Osteoblast (primary cell): Measurements from ENCODE around the gene LGALS4. TPM values are rescaled to one million over a fixed set of nuclear protein-coding genes. Genes with fewer than 3 reads are reported as not detected.
"Not testable (repeated sequence)": the region's sequence is repeated elsewhere in the genome, so short reads cannot be mapped to it uniquely, and the experiment has no call there.

ENCODE experiments used
- DNase-seq: peaks from one replicate; pipeline ENCODE4 v3.0.0; 2011; ENCODE audit warnings: low spot score, mixed read lengths; ENCODE audit not compliant: insufficient read length; ENCODE audit errors: missing footprints
- H2AFZ ChIP-seq: 2 replicates; pipeline ENCODE4 v1.6.0; 2011; ENCODE audit warnings: mild to moderate bottlenecking, low read length
- H3K27ac ChIP-seq: 2 replicates; pipeline ENCODE4 v1.5.1; 2011; ENCODE audit warnings: mild to moderate bottlenecking, low read depth, low read length, moderate library complexity
- H3K27me3 ChIP-seq: 2 replicates; pipeline ENCODE4 v1.6.0; 2012; ENCODE audit warnings: mild to moderate bottlenecking, control low read depth, inconsistent platforms, low read length, moderate library complexity; ENCODE audit not compliant: insufficient read depth
- H3K36me3 ChIP-seq: 2 replicates; pipeline ENCODE4 v1.5.1; 2011; ENCODE audit warnings: mild to moderate bottlenecking, low read length, control low read depth, moderate library complexity; ENCODE audit not compliant: insufficient read depth
- H3K4me1 ChIP-seq: 2 replicates; pipeline ENCODE4 v1.5.1; 2011; ENCODE audit warnings: mild to moderate bottlenecking, low read length, control low read depth, moderate library complexity; ENCODE audit not compliant: insufficient read depth
- H3K4me2 ChIP-seq: 2 replicates; pipeline ENCODE4 v1.6.0; 2011; ENCODE audit warnings: mild to moderate bottlenecking, low read length; ENCODE audit not compliant: insufficient read depth
- H3K4me3 ChIP-seq: fragments of 200-600 bp; sonication (generic); 3 replicates; pipeline ENCODE4 v1.5.1; 2012; ENCODE audit warnings: mild to moderate bottlenecking, low read length, inconsistent platforms; ENCODE audit not compliant: insufficient read depth
- H3K79me2 ChIP-seq: 2 replicates; pipeline ENCODE4 v1.6.0; 2012; ENCODE audit warnings: mild to moderate bottlenecking, low read length, control low read depth, inconsistent platforms; ENCODE audit not compliant: insufficient read depth
- H3K9me3 ChIP-seq: 2 replicates; pipeline ENCODE4 v1.5.1; 2011; ENCODE audit warnings: low read depth, low read length, control low read depth
- H4K20me1 ChIP-seq: 2 replicates; pipeline ENCODE4 v1.6.0; 2012; ENCODE audit warnings: mild to moderate bottlenecking, low read length, control low read depth; ENCODE audit not compliant: insufficient read depth
- CTCF ChIP-seq: IDR thresholded peaks from 2 replicates; pipeline ENCODE4 v1.5.1; 2011; ENCODE audit warnings: mild to moderate bottlenecking, low read depth, low read length, moderate library complexity; ENCODE audit errors: extremely low read depth
- total RNA-seq: library from RNA; depleted of rRNA; stranded (reverse); fragments of >200 nt; gene quantifications from 2 replicates; pipeline ENCODE4 v1.2.3, GENCODE V29; 2012

Gene LGALS4
- total RNA-seq, 1 donor = not detected

GRCh38 chr19:38778733-38779132 is 34.0 kb downstream of the LGALS4 start:
- TF ChIP-seq CTCF = no peak
- Histone ChIP-seq H3K4me3 (no peak overlapping the region), H3K27ac (no peak overlapping the region), H3K36me3 (no peaks in the 10 kb centered on the region), H4K20me1 (no peaks in the 10 kb centered on the region), H2AFZ (no peak overlapping the region), H3K4me1 (no peaks in the 10 kb centered on the region), H3K9me3 (no peaks in the 10 kb centered on the region), H3K79me2 (no peaks in the 10 kb centered on the region), H3K4me2 (no peak overlapping the region), H3K27me3 (peaks cover 13% of the 10 kb centered on the region)
- DNase-seq = peak; percentile 76

- H4K20me1 ChIP-seq = no peaks in the 10 kb centered on the region
- peaks cover 5% of the 10 kb centered on the region for H3K27me3 ChIP-seq
- H3K4me3 ChIP-seq = no peak overlapping the region
- no peaks in the 10 kb centered on the region for H3K9me3 ChIP-seq
- no peaks in the 10 kb centered on the region for H3K79me2 ChIP-seq
- no peak for TF ChIP-seq CTCF
- peak; percentile 73 for DNase-seq
- H3K4me1 ChIP-seq = no peaks in the 10 kb centered on the region
- H3K27ac ChIP-seq = no peak overlapping the region
- H2AFZ ChIP-seq = no peak overlapping the region
- H3K36me3 ChIP-seq = no peaks in the 10 kb centered on the region
- H3K4me2 ChIP-seq = no peak overlapping the region
Observed at GRCh38 chr19:38774181-38774950, 38.4 kb downstream of the LGALS4 start.

GRCh38 chr19:38773469-38774177 is 39.1 kb downstream of the LGALS4 start, which contains the start of gene LGALS7:
LGALS7 (minus strand) TSS chr19:38773517; CDS start chr19:38773492, 25 bp downstream.
- no peaks in the 10 kb centered on the region for H3K9me3 ChIP-seq
- no peak for TF ChIP-seq CTCF
- H3K4me2 ChIP-seq = no peak within 1 kb of the TSS
- no peak within 1 kb of the TSS for H3K4me3 ChIP-seq
- no peaks in the 10 kb centered on the region for H4K20me1 ChIP-seq
- no peaks in the 10 kb centered on the region for H3K4me1 ChIP-seq
- H3K27ac ChIP-seq = no peak within 1 kb of the TSS
- no peaks in the 10 kb centered on the region for H3K79me2 ChIP-seq
- H3K27me3 ChIP-seq = peaks cover 2% of the 10 kb centered on the region
- peak; percentile 39 for DNase-seq
- no peak within 1 kb of the TSS for H2AFZ ChIP-seq
- no peaks in the 10 kb centered on the region for H3K36me3 ChIP-seq

- not testable (repeated sequence) for H2AFZ ChIP-seq
Observed at GRCh38 chr19:38771569-38771968, 41.2 kb downstream of the LGALS4 start.

GRCh38 chr19:38770949-38771275 is 41.8 kb downstream of the LGALS4 start:
- H4K20me1 ChIP-seq, H3K9me3 ChIP-seq, DNase-seq, H3K27me3 ChIP-seq, H3K79me2 ChIP-seq, H2AFZ ChIP-seq, H3K27ac ChIP-seq, H3K36me3 ChIP-seq, H3K4me1 ChIP-seq, H3K4me3 ChIP-seq, H3K4me2 ChIP-seq: not testable (repeated sequence)

More at GRCh38 chr19:38771569-38771968, 41.2 kb downstream of the LGALS4 start:
- H3K4me3 ChIP-seq, H3K36me3 ChIP-seq, H3K27me3 ChIP-seq, H3K4me1 ChIP-seq, H4K20me1 ChIP-seq, DNase-seq, H3K4me2 ChIP-seq, H3K27ac ChIP-seq, H3K79me2 ChIP-seq, H3K9me3 ChIP-seq: not testable (repeated sequence)

- peak overlapping the region; percentile 28 for H3K4me2 ChIP-seq
Observed at GRCh38 chr19:38770228-38770948, 42.4 kb downstream of the LGALS4 start.

More at GRCh38 chr19:38770228-38770948, 42.4 kb downstream of the LGALS4 start:
- peak overlapping the region; percentile 33 for H3K4me3 ChIP-seq
- not testable (repeated sequence) for H4K20me1 ChIP-seq, H3K27me3 ChIP-seq, H3K9me3 ChIP-seq, H3K4me1 ChIP-seq, H3K36me3 ChIP-seq, DNase-seq, H3K27ac ChIP-seq, H3K79me2 ChIP-seq
- H2AFZ ChIP-seq = peak overlapping the region; percentile 91
